ENCODE results near the gene DLGAP4. TPM values are rescaled to one million over a fixed set of nuclear protein-coding genes. Genes with fewer than 3 reads are reported as not detected.

The DLGAP4 gene
- total and polyA plus RNA-seq, 2 donors, result 7.7 to 28.2 TPM

DNA sequence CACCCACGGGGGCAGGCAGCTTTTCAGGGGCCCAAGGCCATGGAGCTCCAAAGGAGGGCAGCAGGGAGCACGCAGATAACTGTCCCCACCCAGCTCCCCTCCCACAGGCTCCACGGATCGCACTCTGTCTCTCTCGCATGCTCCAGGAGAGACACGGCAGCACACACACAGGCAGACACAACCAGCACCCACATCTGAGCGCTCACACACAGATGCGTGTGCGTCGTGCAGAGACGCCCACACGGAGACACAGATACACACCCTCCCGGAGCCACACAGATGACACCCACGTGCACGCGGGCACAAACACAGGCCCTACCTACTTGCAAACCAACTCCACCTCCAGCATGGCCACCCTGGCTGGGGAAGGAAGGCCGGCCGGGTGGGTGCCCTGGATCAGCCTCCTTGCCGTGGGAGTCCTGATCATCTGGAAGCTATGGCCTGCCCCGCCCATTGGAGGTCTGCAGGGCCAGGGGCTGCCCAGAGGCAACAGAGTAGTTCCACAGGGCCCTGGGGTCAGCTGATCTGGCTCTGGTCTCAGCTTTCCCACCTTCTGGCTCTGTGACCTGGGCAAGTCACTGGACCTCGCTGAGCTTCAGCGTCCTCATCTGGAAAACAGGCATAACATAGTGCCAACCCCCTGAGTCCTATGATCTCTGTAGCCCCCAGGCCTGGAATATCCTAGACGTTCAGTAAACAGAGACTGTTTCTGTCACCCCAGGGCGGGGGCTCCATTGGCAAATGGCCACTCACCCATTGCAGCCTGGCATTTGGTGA is 38.3 kb upstream of the DLGAP4 start:
- H3K4me3 ChIP-seq (ENCODE audit: low read length in 2 of 2), result no peak overlapping the region
- no peak for DNase-seq (ENCODE audit: low read depth in 6 of 9, low spot score in 9 of 9)
- no peaks in the 10 kb centered on the region for H3K27me3 ChIP-seq (ENCODE audit: control insufficient read depth in 2 of 2, insufficient read depth in 1 of 2, low read length in 1 of 2)
- no peaks in the 10 kb centered on the region for H3K36me3 ChIP-seq (ENCODE audit: control insufficient read depth in 2 of 2, insufficient read depth in 2 of 2, low read length in 1 of 2)
- no peak overlapping the region for H3K27ac ChIP-seq (ENCODE audit: low read depth in 1 of 2, low read length in 1 of 2)
- H3K4me1 ChIP-seq (ENCODE audit: control insufficient read depth in 2 of 2, insufficient read depth in 2 of 2, low read length in 2 of 2), result no peaks in the 10 kb centered on the region
- H3K9me3 ChIP-seq (ENCODE audit: control insufficient read depth in 2 of 2, insufficient read depth in 1 of 2, low read length in 1 of 2), result no peaks in the 10 kb centered on the region
- WGBS, result 92% methylated on average over 24 of the region's 24 CpGs

DNA sequence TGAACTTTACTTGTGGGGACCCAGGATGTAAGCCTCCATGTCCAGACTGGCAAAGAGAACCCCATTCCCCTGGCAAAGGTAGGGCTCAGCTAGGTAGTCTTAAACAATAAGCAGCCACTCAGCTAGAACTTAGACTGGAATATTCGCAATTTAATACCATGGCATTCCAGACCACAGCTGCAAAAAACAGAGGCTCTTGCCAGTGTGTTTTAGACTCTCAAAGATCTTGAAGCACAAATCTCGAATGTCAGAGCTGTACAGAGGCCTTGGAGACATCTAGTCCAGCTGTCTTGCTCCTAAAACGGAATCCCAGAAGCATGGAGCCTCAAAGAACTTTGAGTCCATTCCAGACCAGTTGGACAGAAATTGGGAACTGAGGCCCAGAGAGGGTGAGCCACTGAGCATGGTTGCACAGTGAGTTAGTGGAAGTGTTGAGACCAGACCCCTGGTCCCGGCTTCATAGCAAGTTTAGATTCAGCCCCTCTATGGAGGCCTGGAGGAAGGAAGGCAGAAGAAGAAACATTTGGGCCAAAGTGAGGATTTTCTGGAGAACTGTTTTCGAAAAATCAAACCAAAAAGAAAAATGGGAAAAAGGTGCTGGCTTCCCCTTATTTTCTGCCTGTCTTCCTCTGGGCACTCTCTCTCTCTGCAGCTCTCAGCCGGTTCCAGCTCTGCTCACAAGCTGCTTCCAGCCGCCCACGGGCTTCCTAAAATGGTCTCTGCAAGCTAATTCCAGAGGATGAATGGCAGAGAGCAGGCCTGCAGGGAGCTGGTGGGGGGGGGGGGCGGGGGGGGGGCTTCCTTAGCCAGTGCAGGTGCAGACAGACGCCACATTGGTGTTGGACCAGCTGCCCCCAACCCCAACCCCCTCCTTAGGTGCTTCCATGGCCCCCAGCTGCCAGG is 37.4 kb upstream of the DLGAP4 start:
- no peak overlapping the region for H3K27ac ChIP-seq (ENCODE audit: low read depth in 1 of 2, low read length in 1 of 2)
- H3K36me3 ChIP-seq (ENCODE audit: control insufficient read depth in 2 of 2, insufficient read depth in 2 of 2, low read length in 1 of 2), result no peaks in the 10 kb centered on the region
- no peaks in the 10 kb centered on the region for H3K9me3 ChIP-seq (ENCODE audit: control insufficient read depth in 2 of 2, insufficient read depth in 1 of 2, low read length in 1 of 2)
- WGBS, result 74% methylated on average over 10 of the region's 10 CpGs
- H3K4me3 ChIP-seq (ENCODE audit: low read length in 2 of 2), result no peak overlapping the region
- H3K27me3 ChIP-seq (ENCODE audit: control insufficient read depth in 2 of 2, insufficient read depth in 1 of 2, low read length in 1 of 2), result peaks cover 0 to 2% of the 10 kb centered on the region in 2 donors
- no peak for DNase-seq (ENCODE audit: low read depth in 6 of 9, low spot score in 9 of 9)
- H3K4me1 ChIP-seq (ENCODE audit: control insufficient read depth in 2 of 2, insufficient read depth in 2 of 2, low read length in 2 of 2), result no peaks in the 10 kb centered on the region

DNA sequence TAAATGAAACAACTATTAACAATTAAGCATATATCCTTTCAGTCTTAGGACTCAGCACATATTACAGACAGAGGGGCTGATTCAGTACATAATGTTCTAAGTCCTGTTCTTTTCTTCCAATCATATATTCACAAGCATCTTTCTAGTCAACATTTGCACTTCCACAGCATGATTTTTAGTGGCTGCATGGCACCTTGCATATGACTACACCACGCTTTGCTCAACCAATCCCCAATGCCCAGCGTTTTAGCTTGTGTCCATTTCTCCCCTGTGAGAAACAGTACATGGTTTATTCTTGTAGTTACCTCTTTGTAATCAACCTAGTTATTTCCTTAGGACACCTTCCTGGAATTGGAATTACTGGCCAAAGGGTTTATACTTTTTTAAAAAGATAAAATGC is 36.6 kb upstream of the DLGAP4 start:
- 93% methylated on average over 2 of the region's 2 CpGs for WGBS
- no peak overlapping the region for H3K27ac ChIP-seq (ENCODE audit: low read depth in 1 of 2, low read length in 1 of 2)
- H3K27me3 ChIP-seq (ENCODE audit: control insufficient read depth in 2 of 2, insufficient read depth in 1 of 2, low read length in 1 of 2), result peaks cover 2 to 9% of the 10 kb centered on the region in 2 donors
- H3K4me1 ChIP-seq (ENCODE audit: control insufficient read depth in 2 of 2, insufficient read depth in 2 of 2, low read length in 2 of 2), result no peaks in the 10 kb centered on the region
- H3K4me3 ChIP-seq (ENCODE audit: low read length in 2 of 2), result no peak overlapping the region
- DNase-seq (ENCODE audit: low read depth in 6 of 9, low spot score in 9 of 9), result no peak
- H3K9me3 ChIP-seq (ENCODE audit: control insufficient read depth in 2 of 2, insufficient read depth in 1 of 2, low read length in 1 of 2), result no peaks in the 10 kb centered on the region
- no peaks in the 10 kb centered on the region for H3K36me3 ChIP-seq (ENCODE audit: control insufficient read depth in 2 of 2, insufficient read depth in 2 of 2, low read length in 1 of 2)

DNA sequence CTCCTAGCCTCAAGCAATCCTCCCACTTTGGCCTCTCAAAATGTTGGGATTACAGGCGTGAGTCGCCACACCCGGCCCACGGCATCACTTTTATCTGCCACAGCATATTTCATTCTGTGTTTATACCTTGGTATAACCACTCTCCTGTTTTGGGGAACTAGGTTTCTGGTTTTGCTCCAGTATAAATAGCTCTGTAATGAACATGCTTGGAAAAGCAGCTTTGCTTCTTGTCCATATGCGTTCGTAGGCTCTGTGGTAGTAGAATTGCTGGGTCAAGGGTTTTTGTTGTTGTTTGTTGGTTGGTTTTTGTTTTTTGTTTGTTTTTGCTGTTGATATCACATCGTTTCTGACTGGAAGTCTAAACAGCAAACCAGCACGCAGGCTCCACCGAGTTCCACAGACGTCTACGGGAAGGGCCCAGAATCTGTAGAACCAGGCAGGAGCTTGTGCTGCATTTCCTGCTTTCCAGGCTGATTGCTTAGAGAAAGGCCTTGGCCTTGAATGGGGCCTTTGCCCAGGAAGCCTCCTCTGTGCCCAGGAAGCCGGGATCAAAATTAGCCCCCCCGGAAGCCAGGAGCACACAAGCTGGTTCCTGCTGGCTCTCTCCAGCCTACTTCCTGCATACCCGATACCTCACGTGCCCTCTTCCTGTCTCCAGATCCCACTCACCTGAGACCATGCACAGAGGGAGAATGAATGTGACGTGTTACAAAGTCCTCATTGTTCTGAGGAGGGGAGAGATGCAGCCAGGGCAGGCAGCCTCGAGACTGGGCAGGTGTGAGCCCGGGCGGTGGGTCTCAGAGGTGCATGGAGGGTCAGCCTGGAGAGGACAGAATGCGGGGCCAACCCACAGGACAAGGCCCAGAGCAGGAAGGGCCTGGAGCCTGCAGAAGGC is 35.1 kb upstream of the DLGAP4 start:
- Histone ChIP-seq H3K4me1 (ENCODE audit: control insufficient read depth in 2 of 2, insufficient read depth in 2 of 2, low read length in 2 of 2) (no peaks in the 10 kb centered on the region), H3K36me3 (ENCODE audit: control insufficient read depth in 2 of 2, insufficient read depth in 2 of 2, low read length in 1 of 2) (no peaks in the 10 kb centered on the region), H3K27ac (ENCODE audit: low read depth in 1 of 2, low read length in 1 of 2) (no peak overlapping the region), H3K27me3 (ENCODE audit: control insufficient read depth in 2 of 2, insufficient read depth in 1 of 2, low read length in 1 of 2) (peaks cover 2 to 18% of the 10 kb centered on the region in 2 donors), H3K9me3 (ENCODE audit: control insufficient read depth in 2 of 2, insufficient read depth in 1 of 2, low read length in 1 of 2) (no peaks in the 10 kb centered on the region), H3K4me3 (ENCODE audit: low read length in 2 of 2) (no peak overlapping the region)
- WGBS, result 91% methylated on average over 20 of the region's 20 CpGs
- DNase-seq (ENCODE audit: low read depth in 6 of 9, low spot score in 9 of 9), result no peak

DNA sequence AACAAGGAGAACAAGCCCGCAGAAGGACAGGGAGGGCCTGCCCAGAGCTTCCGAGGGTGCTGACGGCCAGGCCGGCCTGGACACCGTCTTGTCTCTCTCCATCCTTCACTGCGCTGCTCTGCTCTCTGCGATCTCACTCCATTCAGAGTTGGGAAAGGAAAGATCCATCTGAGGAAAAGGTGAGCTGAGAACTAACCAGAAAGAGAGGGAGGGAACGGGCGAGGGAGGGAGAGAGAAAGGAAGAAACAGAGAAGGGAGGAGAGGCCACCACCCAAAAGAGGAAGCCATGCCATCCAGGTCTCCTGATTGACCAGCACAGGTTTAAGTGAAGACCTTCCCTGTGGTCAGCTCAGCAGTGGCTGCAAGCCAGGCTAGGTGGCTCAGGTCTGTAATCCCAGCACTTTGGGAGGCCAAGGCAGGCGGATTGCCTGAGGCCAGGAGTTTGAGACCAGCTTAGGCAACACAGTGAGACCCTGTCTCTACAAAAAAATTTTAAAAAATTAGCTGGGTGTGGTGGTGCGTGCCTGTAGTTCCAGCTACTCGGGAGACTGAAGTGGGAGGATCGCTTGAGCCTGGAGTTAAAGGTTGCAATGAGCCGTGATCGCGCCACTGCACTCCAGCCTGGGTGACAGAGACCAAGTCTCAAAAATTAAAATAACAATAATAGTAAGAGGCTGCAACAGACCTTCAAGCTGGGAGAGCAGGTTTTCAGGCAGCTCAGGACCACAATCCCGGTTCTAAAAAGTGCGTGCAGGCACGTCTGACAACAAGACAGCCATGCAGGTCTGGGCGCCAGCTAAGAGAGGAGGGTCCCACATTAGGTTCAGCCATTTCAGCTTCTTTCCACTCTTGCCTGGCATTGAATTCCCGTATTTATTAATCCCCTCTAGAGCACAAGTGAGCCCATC is 34.2 kb upstream of the DLGAP4 start:
- DNase-seq (ENCODE audit: low read depth in 6 of 9, low spot score in 9 of 9), result no peak
- Histone ChIP-seq H3K4me1 (ENCODE audit: control insufficient read depth in 2 of 2, insufficient read depth in 2 of 2, low read length in 2 of 2) (no peaks in the 10 kb centered on the region), H3K4me3 (ENCODE audit: low read length in 2 of 2) (no peak overlapping the region), H3K36me3 (ENCODE audit: control insufficient read depth in 2 of 2, insufficient read depth in 2 of 2, low read length in 1 of 2) (no peaks in the 10 kb centered on the region), H3K27ac (ENCODE audit: low read depth in 1 of 2, low read length in 1 of 2) (no peak overlapping the region), H3K27me3 (ENCODE audit: control insufficient read depth in 2 of 2, insufficient read depth in 1 of 2, low read length in 1 of 2) (peaks cover 2 to 18% of the 10 kb centered on the region in 2 donors), H3K9me3 (ENCODE audit: control insufficient read depth in 2 of 2, insufficient read depth in 1 of 2, low read length in 1 of 2) (no peaks in the 10 kb centered on the region)
- WGBS, result 95% methylated on average over 21 of the region's 21 CpGs

DNA sequence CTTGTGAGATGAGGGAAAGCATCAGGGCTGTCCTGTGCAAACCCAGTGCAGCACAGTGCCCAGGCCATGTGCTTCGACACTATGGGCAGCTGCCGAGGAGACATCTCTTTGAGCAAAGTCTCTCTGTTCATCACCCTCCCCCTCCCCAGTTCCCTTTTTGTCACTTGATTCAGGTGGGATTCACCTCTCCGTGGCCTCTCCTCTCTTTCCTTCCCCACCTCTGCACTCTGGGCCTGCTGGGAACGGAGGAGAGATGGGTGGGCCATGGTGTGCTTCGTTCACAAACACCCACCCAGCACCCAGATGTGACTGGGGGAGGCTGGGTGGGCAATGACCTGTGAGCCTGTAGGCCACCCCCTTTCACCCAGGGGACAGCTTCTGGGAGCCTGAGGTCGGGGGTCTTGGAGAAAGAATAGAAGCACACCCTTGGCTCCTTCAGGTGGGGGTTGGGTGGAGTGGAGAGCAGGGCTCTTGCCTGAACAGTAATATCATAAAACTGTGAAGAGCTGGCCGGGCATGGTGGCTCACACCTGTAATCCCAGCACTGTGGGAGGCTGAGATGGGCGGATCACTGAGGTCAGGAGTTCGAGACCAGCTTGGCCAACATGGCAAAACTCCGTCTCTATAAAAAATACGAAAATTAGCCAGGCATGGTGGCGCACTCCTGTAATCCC is 33.5 kb upstream of the DLGAP4 start:
- Histone ChIP-seq H3K4me3 (ENCODE audit: low read length in 2 of 2) (no peak overlapping the region), H3K27ac (ENCODE audit: low read depth in 1 of 2, low read length in 1 of 2) (no peak overlapping the region), H3K36me3 (ENCODE audit: control insufficient read depth in 2 of 2, insufficient read depth in 2 of 2, low read length in 1 of 2) (no peaks in the 10 kb centered on the region), H3K9me3 (ENCODE audit: control insufficient read depth in 2 of 2, insufficient read depth in 1 of 2, low read length in 1 of 2) (no peaks in the 10 kb centered on the region), H3K4me1 (ENCODE audit: control insufficient read depth in 2 of 2, insufficient read depth in 2 of 2, low read length in 2 of 2) (no peaks in the 10 kb centered on the region), H3K27me3 (ENCODE audit: control insufficient read depth in 2 of 2, insufficient read depth in 1 of 2, low read length in 1 of 2) (peaks cover 2 to 22% of the 10 kb centered on the region in 2 donors)
- DNase-seq (ENCODE audit: low read depth in 6 of 9, low spot score in 9 of 9), result no peak
- 93% methylated on average over 12 of the region's 12 CpGs for WGBS

DNA sequence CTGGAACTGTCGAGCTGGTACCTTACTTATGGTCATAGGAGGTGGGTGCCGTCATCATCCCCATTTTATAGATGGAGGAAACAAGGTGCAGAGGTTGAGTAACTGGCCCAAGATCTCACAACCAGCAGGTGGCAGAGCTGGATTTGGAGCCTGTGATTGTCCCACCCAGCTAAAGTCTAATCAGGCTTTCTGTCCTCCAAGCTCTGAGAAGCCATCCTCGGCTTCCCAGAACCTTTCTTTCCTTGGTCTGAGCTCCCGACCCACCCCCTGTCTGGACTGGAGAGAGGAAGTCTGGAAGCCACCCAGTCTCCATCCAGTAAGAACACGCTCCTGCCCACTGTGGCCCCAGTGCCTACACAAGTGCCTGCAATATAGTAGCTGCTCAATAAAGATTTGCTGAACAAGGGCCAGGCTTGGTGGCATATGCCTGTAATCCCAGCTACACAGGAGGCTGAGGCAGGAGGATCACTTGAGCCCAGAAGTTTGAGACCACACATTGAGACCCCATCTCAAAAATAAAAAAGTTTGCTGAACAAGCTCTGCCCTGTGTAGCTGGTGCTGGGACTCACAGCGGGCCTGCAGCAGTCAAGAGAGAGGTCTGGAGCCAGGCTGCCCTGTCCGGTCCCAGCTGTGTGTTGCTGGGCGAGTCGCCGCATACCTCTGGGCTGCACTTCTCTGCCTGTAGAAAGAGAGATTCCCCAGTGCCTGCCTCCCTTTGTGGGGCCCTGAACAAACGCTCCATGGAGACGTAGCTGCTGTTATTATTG is 32.5 kb upstream of the DLGAP4 start:
- H3K27ac ChIP-seq (ENCODE audit: low read depth in 1 of 2, low read length in 1 of 2), result no peak overlapping the region
- no peaks in the 10 kb centered on the region for H3K36me3 ChIP-seq (ENCODE audit: control insufficient read depth in 2 of 2, insufficient read depth in 2 of 2, low read length in 1 of 2)
- H3K9me3 ChIP-seq (ENCODE audit: control insufficient read depth in 2 of 2, insufficient read depth in 1 of 2, low read length in 1 of 2), result no peaks in the 10 kb centered on the region
- peaks cover 2 to 22% of the 10 kb centered on the region in 2 donors for H3K27me3 ChIP-seq (ENCODE audit: control insufficient read depth in 2 of 2, insufficient read depth in 1 of 2, low read length in 1 of 2)
- H3K4me1 ChIP-seq (ENCODE audit: control insufficient read depth in 2 of 2, insufficient read depth in 2 of 2, low read length in 2 of 2), result no peaks in the 10 kb centered on the region
- no peak overlapping the region for H3K4me3 ChIP-seq (ENCODE audit: low read length in 2 of 2)
- no peak for DNase-seq (ENCODE audit: low read depth in 6 of 9, low spot score in 9 of 9)
- WGBS, result 89% methylated on average over 12 of the region's 12 CpGs

All from thymus (tissue), 11 donors.